Measurements from ENCODE around the gene PDZRN4.

GRCh38 chr12:41552588-41552987 is 364.5 kb downstream of the PDZRN4 start:
- TF ChIP-seq CTCF (IDR thresholded peaks at IDR 0.05) (no peak), POLR2A (IDR thresholded peaks at IDR 0.05; ENCODE audit: low read depth) (no peak)

Data from esophagus muscularis mucosa (tissue), 3 donors.